HG03045 (cell line): Measurements from ENCODE around the gene FAM151B.
"Not testable (repeated sequence)": the region's sequence is repeated elsewhere in the genome, so short reads cannot be mapped to it uniquely, and the experiment has no call there.

ENCODE experiments used
- ATAC-seq: cut with Tn5 transposase; IDR thresholded peaks from one replicate; pipeline ENCODE4 v1.9.1; 2021; ENCODE audit warnings: mild to moderate bottlenecking, moderate library complexity; ENCODE audit not compliant: unreplicated experiment

FAM151B gene, protein sequence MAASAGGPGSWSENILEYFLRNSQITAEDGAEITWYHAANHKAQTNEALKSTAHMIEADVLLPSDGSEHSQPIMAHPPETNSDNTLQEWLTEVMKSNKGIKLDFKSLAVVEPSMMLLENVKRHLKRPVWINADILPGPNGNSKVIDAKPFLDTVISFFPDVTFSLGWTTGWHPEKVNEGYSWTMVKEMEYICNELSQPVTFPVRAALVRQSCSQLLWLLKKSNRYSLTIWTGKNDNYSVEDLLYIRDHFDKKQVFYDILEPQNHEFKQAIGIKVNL

DNA sequence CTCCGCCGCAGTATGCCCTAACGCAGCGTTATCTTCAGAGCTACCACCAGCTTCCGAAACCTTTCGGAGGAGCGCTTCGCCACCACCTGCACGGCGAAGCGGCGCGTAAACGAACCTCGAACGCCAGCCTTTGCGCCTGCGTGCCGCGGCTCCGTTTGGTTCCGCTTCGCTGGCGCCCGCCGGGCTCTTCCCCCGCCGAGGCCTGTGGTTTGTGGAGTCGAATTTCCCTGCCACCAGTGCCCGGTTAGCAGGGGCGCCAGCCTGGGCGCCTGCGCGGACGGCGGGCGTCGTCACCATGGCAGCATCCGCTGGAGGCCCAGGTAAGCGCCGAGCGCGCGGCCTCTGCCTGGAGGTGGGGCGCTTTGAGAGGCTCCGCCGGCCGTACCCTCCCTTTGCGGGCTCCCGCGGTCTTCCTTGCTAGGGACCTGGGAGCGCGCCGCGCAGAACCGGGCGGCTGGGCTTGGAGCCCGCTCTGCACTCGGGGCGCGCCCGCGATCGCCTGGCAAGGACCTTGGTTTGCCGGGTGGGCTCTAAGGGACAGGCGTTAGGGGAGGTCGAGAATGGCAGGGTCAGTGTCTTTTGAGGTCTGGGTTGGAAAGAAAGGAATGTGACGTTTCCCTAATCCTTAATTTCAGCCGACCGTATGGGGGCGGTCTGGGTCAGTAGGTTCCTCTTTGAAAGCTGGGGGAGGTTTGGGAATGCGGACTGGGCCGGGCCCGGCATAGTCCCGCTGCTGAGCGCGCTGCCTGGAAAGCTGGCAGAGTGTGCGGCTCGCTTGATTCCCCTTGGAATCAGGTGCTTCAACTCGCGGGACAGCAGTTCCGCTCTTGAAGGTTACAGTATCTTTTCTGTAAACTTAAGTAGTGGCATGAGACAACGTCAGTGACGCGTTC lies at the start of gene FAM151B:
Gene FAM151B, plus strand, starts transcription at position 272 of the 893 bp plus-strand sequence. Its CDS starts 24 bp downstream, at position 296.
- peak; percentile 84 for ATAC-seq

DNA sequence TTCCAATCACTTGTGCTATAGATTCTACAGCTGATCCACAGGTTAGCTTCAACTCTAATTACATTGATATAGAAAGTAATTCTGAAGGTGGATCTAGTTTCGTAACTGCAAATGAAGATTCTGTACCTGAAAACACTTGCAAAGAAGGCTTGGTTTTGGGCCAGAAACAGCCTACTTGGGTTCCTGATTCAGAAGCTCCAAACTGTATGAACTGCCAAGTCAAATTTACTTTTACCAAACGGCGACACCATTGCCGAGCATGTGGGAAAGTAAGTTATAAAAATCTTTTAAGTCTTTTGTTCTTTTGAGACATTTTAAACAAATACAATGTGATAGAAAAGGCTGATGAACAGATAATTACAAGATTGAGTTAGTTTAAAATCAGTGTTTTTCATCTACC lies 49.2 kb upstream of the FAM151B start:
- ATAC-seq, result no peak

- no peak for ATAC-seq
These were observed 48.7 kb upstream of the FAM151B start for GRCh38 chr5:80439213-80439612.

GRCh38 chr5:80442742-80443141 lies 45.2 kb upstream of the FAM151B start:
- ATAC-seq, result no peak

DNA sequence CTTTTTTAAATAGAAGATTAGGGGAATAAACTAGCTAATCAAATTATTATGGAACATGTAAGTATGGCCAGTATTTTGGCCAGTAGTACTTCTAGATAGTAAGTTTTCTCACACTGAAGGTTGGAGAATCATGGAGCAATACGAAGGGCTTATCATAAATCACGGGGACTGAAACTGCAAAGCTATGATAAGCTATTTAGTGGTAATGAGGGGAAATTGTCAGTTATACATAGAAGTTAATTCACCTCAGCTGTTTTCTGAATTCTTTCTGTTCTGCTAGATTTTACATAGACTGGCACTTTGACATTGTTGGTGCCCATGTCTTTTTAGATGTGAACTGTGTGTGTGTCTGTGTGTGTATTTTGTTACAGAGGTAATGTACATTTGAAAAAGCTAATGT lies 34.5 kb upstream of the FAM151B start:
- ATAC-seq, result no peak

DNA sequence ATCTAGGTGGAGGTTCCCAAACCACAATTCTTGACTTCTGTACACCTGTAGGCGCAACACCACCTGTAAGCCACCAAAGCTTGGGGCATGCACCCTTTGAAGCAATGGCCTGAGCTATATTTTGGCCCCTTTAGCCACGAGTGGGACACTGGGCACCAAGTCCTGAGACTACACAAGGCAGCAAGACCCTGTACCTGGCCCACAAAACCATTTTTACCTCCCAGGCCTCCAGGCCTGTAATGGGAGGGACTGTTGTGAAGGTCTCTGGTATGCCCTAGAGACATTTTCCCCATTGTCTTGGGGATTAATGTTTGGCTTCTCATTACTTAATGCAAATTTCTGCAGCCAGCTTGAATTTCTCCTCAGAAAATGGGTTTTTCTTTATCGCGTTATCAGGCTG lies 24.6 kb upstream of the FAM151B start:
- ATAC-seq, result no peak

DNA sequence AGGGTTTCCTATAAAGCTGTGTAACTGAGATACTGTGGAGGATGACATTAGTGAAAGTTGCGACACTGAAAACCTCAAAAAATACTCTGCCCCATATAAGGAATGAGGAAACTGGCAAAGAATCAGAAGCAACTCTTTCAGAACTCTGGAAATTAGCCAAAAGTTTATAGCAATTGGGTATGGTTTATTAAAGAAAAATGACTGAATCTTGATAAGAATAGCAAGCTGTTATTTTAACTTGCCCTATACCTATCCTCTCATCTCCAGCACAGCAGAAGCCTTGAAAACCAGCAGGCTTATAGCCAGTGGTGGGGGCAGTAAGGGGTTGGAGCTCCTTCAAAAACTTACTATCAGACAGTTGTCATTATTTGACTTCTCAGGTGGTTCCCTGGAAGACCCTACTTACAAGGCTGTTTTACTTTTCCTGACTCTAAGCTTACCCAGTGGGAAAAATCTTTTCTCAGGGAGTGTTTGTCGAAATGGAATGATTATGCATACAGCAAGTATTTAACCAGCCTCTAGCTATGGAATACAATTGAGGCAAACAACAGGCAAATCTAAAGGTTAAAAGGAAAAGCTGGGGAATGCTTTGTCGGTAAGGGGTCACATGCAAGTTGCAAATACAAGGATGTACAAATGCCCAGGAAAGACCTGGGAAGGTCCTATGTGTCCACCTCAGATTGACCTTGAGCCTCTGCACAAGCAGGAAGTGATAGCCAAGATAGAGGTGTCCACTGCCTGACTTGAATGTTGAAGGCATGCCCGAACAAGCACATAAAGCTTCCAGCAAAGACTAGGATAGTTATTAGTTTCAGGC lies 21.0 kb upstream of the FAM151B start:
- ATAC-seq, result no peak

GRCh38 chr5:80468131-80468530 lies 19.8 kb upstream of the FAM151B start:
- ATAC-seq, result no peak

- not testable (repeated sequence) for ATAC-seq
These were observed 17.3 kb upstream of the FAM151B start for GRCh38 chr5:80470631-80471030.

GRCh38 chr5:80474929-80475328 lies 13.0 kb upstream of the FAM151B start:
- ATAC-seq, result no peak

GRCh38 chr5:80479713-80480112 lies 8.2 kb upstream of the FAM151B start:
- ATAC-seq, result no peak

DNA sequence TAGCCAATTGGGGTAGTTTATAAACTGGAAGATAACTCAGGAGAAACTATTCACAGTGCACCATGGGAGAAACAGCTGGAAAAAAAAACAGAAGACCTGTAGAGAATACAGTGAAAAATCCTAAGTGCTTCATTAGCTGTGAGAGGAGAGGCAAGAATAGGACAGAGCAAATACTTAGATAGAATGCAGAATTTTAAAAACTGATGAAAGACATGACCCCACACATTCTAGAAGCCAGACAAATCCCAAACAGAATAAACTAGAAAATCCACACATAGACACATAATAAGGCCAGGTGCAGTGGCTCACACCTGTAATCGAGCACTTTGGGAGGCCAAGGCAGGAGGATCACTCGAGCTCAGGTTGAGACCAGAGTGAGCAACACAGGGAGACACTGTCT lies 7.5 kb upstream of the FAM151B start:
- no peak for ATAC-seq

- ATAC-seq, result no peak
These were observed 6.6 kb upstream of the FAM151B start for GRCh38 chr5:80481019-80481893.

DNA sequence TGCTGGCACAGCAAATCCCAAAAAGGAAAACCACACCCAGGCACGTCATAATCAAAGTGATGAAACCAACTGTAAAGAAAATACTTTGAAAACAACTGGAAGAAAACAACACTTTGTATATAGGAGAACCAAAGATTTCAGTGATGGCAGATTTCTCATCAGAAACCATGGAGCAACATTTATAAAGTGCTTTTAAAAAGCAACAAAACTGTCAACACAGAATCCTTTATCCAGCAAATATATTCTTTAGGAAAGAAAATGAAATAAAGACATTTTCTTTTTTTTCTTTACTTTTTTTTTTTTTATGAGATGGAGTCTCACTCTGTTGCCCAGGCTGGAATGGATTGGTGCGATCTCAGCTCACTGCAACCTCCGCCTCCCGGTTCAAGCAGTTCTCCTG lies 5.3 kb upstream of the FAM151B start:
- ATAC-seq, result no peak

DNA sequence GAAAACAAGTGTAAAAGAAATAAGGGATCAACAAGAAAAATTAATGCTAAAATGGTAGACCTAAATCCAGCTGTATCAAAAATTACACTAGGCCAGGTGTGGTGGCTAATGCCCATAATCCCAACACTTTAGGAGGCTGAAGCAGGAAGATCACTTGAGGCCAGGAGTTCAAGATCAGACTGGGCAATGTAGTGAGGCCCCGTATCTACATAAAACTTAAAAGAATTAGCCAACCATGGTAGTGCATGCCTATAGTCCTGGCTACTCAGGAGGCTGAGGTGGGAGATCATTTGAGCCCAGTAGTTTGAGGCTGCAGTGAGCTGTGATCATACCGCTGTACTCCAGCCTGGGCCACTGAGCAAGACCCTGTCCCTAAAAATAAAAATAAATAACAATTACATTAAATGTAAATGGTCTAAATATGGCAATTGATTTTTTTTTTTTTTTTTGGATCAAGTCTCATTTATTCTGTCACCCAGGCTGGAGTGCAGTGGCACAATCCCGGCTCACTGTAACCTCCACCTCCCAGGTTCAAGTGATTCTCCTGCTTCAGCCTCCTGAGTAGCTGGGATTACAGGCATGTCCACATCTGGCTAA lies 4.2 kb upstream of the FAM151B start:
- ATAC-seq, result no peak

- no peak for ATAC-seq
These were observed 464 bp upstream of the FAM151B start for GRCh38 chr5:80487444-80487828.

DNA sequence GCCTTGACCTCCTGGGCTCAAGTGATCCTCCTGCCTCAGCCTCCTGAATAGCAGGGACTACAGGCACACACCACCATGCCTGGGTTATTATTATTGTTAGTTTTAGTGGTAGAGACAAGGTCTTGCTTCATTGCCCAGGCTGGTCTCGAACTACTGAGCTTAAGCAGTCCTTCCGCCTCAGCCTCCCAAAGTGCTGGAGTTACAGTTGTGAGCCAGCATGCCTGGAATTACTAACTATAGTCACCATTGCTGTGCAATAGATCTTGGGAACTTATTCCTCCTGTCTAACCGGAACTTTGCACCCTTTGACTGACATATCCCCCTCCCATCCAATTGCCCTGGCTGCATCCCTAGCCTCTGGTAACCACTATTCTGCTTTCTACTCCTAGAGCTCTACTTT lies 3.4 kb downstream of the FAM151B start:
- no peak for ATAC-seq

DNA sequence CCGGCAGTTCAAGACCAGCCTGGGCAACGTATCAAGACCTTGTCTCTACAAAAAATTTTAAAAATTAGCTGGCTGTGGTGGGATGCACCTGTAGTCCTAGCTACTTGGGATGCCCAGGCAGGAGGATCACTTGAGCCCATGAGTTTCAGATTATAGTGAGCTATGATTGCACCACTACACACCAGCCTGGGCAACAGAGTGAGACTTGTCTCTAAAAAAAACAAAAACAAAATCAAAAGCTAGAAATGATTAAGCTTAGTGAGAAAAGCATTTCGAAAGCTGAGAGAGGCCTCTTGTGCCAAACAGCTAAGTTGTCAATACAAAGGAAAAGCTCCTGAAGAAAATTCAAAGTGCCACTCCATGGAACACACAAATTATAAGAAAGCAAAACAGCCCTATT lies 4.8 kb downstream of the FAM151B start:
- no peak for ATAC-seq

GRCh38 chr5:80493443-80493842 lies 5.5 kb downstream of the FAM151B start:
- not testable (repeated sequence) for ATAC-seq

DNA sequence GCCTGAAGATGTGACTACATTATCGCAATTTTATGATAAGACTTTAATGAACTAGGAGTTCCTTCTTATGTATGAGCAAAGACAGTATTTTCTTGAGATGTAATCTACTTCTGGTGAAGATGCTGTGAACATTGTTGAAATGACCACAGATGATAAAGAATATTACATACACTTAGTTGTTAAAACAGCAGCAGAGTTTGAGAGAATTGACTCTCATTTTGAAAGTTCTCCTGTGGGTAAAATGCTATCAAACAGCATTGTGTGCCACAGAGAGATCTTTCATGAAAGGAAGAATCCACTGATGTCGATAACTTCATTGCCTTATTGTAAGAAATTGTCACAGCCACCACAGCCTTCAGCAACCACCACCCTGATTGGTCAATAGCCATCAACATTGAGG lies 8.0 kb downstream of the FAM151B start:
- ATAC-seq, result no peak
